ENCODE results near the gene ALDH5A1. TPM values are rescaled to one million over a fixed set of nuclear protein-coding genes. Genes with fewer than 3 reads are reported as not detected.

ALDH5A1 gene
- total and polyA plus RNA-seq, 2 donors from 2014 or later, result 10.4 to 11.0 TPM

DNA sequence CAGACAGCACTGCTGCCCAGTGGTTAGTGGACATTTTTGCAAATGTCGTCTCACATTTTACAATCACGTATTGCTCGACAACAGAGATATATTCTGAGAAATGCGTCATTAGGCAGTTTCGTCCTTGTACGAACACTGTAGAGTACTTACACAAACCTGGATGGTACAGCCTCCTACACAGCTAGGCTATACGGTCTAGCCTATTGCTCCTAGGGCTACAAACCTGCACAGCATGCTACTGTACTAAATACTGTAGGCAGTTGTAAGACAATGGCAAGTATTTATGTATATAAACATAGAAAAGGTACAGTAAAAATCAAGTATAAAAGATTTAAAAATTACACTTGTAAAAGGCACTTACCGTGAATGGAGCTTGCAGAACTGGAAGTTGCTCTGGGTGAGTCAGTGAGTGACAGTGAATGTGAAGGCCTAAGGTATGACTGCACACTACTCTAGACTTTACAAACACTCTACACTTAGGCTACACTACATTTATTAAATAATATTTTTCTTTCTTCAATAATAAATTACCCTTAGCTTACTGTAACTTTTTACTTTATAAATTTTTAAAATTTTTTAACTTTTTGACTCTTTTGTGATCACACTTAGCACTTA is 43.1 kb downstream of the ALDH5A1 start:
- no peak for DNase-seq
- TF ChIP-seq, protein P1, sequence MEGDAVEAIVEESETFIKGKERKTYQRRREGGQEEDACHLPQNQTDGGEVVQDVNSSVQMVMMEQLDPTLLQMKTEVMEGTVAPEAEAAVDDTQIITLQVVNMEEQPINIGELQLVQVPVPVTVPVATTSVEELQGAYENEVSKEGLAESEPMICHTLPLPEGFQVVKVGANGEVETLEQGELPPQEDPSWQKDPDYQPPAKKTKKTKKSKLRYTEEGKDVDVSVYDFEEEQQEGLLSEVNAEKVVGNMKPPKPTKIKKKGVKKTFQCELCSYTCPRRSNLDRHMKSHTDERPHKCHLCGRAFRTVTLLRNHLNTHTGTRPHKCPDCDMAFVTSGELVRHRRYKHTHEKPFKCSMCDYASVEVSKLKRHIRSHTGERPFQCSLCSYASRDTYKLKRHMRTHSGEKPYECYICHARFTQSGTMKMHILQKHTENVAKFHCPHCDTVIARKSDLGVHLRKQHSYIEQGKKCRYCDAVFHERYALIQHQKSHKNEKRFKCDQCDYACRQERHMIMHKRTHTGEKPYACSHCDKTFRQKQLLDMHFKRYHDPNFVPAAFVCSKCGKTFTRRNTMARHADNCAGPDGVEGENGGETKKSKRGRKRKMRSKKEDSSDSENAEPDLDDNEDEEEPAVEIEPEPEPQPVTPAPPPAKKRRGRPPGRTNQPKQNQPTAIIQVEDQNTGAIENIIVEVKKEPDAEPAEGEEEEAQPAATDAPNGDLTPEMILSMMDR (IDR thresholded peaks at IDR 0.05; ENCODE audit: borderline replicate concordance, extremely low read depth, insufficient read depth), result no peak
- intact Hi-C loops (cut with DNase I), result no loop called here

DNA sequence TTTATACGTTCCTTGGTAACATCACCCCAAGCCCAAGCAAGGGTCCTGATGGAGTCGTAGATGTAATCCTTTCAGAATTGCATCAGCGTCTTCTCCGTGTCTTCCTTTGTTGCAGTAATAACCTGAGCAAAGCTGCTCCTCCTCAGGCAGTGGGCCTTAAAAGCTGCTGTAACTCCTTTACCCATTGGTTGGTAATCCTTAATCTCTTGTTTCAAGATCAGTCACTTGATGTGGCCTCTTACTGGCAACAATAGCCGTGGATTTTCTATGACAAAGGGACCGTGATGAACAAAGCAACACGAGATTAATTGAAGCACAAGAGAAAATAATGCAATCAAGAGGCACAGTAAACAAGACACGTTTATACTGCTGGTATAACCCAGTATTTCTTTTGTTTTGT is 44.6 kb downstream of the ALDH5A1 start:
- no peak for DNase-seq
- no peak overlapping the region for H3K27ac ChIP-seq (ENCODE audit: low read depth in 2 of 2, low read length in 2 of 2)
- H3K9ac ChIP-seq (ENCODE audit: low read length in 3 of 3), result no peak overlapping the region
- H3K9me3 ChIP-seq (ENCODE audit: control insufficient read depth in 2 of 3, insufficient read depth in 1 of 3, low read length in 3 of 3), result no peaks in the 10 kb centered on the region
- no peaks in the 10 kb centered on the region for H3K27me3 ChIP-seq (ENCODE audit: control insufficient read depth, insufficient read depth, low read length)
- no peak overlapping the region for H3K4me3 ChIP-seq (ENCODE audit: low read length in 3 of 3)
- FAIRE-seq, result no peak
- intact Hi-C loops (cut with DNase I), result no loop called here
- TF ChIP-seq, protein P1 (IDR thresholded peaks at IDR 0.05; ENCODE audit: borderline replicate concordance, extremely low read depth, insufficient read depth), result no peak
- H3K36me3 ChIP-seq (ENCODE audit: control insufficient read depth in 2 of 3, insufficient read depth in 3 of 3, low read length in 3 of 3), result peaks cover 0 to 3% (median 2%) of the 10 kb centered on the region in 3 donors
- H3K4me1 ChIP-seq (ENCODE audit: control insufficient read depth in 2 of 3, insufficient read depth in 2 of 3, low read depth in 1 of 3, low read length in 3 of 3), result no peaks in the 10 kb centered on the region

More for the DNA sequence above, 43.1 kb downstream of the ALDH5A1 start:
- no peak for FAIRE-seq
- Histone ChIP-seq H3K36me3 (ENCODE audit: control insufficient read depth in 2 of 3, insufficient read depth in 3 of 3, low read length in 3 of 3) (peaks cover 0 to 10% (median 5%) of the 10 kb centered on the region in 3 donors), H3K9me3 (ENCODE audit: control insufficient read depth in 2 of 3, insufficient read depth in 1 of 3, low read length in 3 of 3) (no peaks in the 10 kb centered on the region), H3K4me3 (ENCODE audit: low read length in 3 of 3) (no peak overlapping the region), H3K4me1 (ENCODE audit: control insufficient read depth in 2 of 3, insufficient read depth in 2 of 3, low read depth in 1 of 3, low read length in 3 of 3) (no peaks in the 10 kb centered on the region), H3K9ac (ENCODE audit: low read length in 3 of 3) (no peak overlapping the region), H3K27me3 (ENCODE audit: control insufficient read depth, insufficient read depth, low read length) (no peaks in the 10 kb centered on the region), H3K27ac (ENCODE audit: low read depth in 2 of 2, low read length in 2 of 2) (no peak overlapping the region)

DNA sequence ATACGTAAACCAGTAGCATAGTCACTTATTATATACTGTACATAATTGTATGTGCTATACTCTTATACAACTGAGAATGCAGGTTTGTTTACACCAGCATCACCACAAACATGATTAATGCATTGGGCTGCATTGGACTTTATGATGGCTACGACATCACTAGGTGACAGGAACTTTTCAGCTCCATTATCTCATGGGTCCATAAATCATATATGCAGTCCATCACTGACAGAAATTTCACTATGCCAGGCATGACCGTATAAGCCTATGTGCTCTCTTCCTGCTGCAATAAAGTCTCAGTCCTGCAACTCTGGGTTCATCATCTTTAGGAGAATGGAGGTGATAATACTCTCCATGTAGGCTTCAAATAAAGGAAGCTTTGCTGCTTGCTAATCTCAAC is 45.4 kb downstream of the ALDH5A1 start:
- no peaks in the 10 kb centered on the region for H3K27me3 ChIP-seq (ENCODE audit: control insufficient read depth, insufficient read depth, low read length)
- no peak overlapping the region for H3K27ac ChIP-seq (ENCODE audit: low read depth in 2 of 2, low read length in 2 of 2)
- no peaks in the 10 kb centered on the region for H3K9me3 ChIP-seq (ENCODE audit: control insufficient read depth in 2 of 3, insufficient read depth in 1 of 3, low read length in 3 of 3)
- H3K4me1 ChIP-seq (ENCODE audit: control insufficient read depth in 2 of 3, insufficient read depth in 2 of 3, low read depth in 1 of 3, low read length in 3 of 3), result no peaks in the 10 kb centered on the region
- TF ChIP-seq, protein P1 (IDR thresholded peaks at IDR 0.05; ENCODE audit: borderline replicate concordance, extremely low read depth, insufficient read depth), result no peak
- no peak for DNase-seq
- no peak overlapping the region for H3K4me3 ChIP-seq (ENCODE audit: low read length in 3 of 3)
- no peak overlapping the region for H3K9ac ChIP-seq (ENCODE audit: low read length in 3 of 3)
- intact Hi-C loops (cut with DNase I), result no loop called here
- no peaks in the 10 kb centered on the region for H3K36me3 ChIP-seq (ENCODE audit: control insufficient read depth in 2 of 3, insufficient read depth in 3 of 3, low read length in 3 of 3)
- no peak for FAIRE-seq

DNA sequence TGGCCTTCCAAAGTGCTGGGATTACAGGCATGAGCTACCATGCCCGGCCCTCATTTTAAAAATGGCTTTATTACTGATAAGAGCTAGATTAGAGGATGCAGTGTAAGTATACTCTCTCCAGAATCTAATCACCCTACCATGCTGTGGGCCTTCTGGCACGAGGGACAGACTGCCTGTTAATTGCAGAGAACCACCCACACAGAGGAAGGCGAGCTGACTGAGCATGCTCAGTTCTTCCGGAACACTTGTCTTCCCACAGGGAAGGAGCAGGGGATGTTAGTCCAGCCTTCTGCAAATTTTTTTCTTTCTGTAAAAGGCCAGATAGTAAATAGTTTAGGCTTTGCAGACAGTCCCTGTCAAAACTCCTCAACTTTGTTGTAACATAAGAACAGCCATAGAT is 48.9 kb downstream of the ALDH5A1 start:
- no peaks in the 10 kb centered on the region for H3K9me3 ChIP-seq (ENCODE audit: control insufficient read depth in 2 of 3, insufficient read depth in 1 of 3, low read length in 3 of 3)
- no peak for DNase-seq
- intact Hi-C loops (cut with DNase I), result no loop called here
- H3K9ac ChIP-seq (ENCODE audit: low read length in 3 of 3), result no peak overlapping the region
- FAIRE-seq, result no peak
- H3K4me1 ChIP-seq (ENCODE audit: control insufficient read depth in 2 of 3, insufficient read depth in 2 of 3, low read depth in 1 of 3, low read length in 3 of 3), result no peaks in the 10 kb centered on the region
- H3K27me3 ChIP-seq (ENCODE audit: control insufficient read depth, insufficient read depth, low read length), result no peaks in the 10 kb centered on the region
- TF ChIP-seq, protein P1 (IDR thresholded peaks at IDR 0.05; ENCODE audit: borderline replicate concordance, extremely low read depth, insufficient read depth), result no peak
- no peak overlapping the region for H3K4me3 ChIP-seq (ENCODE audit: low read length in 3 of 3)
- no peaks in the 10 kb centered on the region for H3K36me3 ChIP-seq (ENCODE audit: control insufficient read depth in 2 of 3, insufficient read depth in 3 of 3, low read length in 3 of 3)
- no peak overlapping the region for H3K27ac ChIP-seq (ENCODE audit: low read depth in 2 of 2, low read length in 2 of 2)

Data from kidney (tissue), 14 donors.